ENCODE measurements around the gene LRRC8E. TPM values are rescaled to one million over a fixed set of nuclear protein-coding genes. Genes with fewer than 3 reads are reported as not detected.
A peak's percentile ranks its signal among the peaks of the same experiment; 100 is the strongest.

LRRC8E gene
- total and polyA plus RNA-seq, 3 donors from 2014 or later, result 0.79 to 1.4 (median 0.92) TPM

DNA sequence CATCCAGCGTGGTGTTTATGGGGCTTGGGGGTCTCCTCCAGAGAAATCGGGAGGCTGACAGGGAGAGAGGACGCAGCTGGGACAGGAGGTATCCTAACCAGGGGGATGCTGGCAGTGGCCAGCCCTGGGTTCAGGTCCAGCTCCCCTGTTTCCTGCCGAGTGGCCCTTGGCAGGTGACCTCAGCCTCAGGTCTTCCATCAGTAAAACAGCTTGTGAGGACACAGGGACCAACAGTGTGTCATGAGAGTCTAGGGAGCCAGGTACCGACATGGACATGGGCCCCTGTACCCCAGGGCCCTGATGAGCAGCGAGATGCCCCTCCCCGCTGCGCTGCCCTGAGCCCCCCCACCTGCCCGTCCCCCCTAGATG, 38.7 kb upstream of the LRRC8E start:
- no peaks in the 10 kb centered on the region for H3K27me3 ChIP-seq
- H3K4me1 ChIP-seq, result peaks cover 9% of the 10 kb centered on the region
- H3K4me3 ChIP-seq, result no peak overlapping the region
- intact Hi-C loops (cut with DNase I; ENCODE audit: low total_unique reads), result no loop called here
- H3K27ac ChIP-seq, result no peak overlapping the region
- DNase-seq, result no peak
- TF ChIP-seq POLR2A (IDR thresholded peaks at IDR 0.05), result no peak
- TF ChIP-seq, protein P1, sequence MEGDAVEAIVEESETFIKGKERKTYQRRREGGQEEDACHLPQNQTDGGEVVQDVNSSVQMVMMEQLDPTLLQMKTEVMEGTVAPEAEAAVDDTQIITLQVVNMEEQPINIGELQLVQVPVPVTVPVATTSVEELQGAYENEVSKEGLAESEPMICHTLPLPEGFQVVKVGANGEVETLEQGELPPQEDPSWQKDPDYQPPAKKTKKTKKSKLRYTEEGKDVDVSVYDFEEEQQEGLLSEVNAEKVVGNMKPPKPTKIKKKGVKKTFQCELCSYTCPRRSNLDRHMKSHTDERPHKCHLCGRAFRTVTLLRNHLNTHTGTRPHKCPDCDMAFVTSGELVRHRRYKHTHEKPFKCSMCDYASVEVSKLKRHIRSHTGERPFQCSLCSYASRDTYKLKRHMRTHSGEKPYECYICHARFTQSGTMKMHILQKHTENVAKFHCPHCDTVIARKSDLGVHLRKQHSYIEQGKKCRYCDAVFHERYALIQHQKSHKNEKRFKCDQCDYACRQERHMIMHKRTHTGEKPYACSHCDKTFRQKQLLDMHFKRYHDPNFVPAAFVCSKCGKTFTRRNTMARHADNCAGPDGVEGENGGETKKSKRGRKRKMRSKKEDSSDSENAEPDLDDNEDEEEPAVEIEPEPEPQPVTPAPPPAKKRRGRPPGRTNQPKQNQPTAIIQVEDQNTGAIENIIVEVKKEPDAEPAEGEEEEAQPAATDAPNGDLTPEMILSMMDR (IDR thresholded peaks at IDR 0.05), result no peak
- no peaks in the 10 kb centered on the region for H3K9me3 ChIP-seq
- no peaks in the 10 kb centered on the region for H3K36me3 ChIP-seq (ENCODE audit: low read depth, missing control alignments)
- 93% methylated on average over 5 of the region's 9 CpGs; no CpG with 5 or more reads in 1 of the 2 donors for WGBS, 2 donors

DNA sequence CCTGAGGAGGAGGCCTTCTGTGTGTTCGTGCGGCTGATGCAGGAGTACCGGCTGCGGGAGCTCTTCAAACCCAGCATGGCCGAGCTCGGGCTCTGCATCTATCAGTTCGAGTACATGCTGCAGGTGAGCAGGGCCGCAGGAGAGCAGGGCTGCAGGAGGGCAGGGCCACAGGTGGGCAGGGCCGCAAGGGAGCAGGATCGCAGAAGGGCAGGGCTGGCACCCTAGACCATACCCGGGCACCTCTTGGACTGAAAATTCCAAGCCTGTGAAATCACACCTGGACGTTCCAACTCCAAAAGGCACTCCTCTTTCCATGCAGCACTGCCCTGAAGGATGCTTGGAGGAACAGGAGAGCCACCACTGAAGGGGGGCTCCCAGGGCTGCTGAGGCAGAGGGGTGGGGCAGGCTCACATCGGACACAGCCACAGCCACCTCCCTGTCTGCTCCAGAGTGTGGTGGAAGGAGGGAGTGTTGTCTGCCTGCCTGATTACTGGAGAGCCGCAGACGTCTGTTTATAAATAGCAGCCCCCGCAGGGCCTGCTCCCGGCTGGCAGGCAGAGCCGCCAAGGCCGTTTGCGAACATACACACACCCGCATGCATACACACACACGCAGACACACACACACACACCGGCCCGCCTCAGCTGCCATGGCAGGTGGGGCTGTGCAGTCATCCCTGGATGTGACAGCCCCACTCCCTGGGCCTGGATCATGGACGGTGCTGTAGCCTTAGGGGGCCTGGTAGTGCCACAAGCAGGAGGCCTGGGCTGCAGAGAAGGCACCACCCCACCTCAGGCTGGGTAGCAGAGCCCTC, 38.1 kb upstream of the LRRC8E start:
- Histone ChIP-seq H3K27ac (no peak overlapping the region), H3K36me3 (ENCODE audit: low read depth, missing control alignments) (no peaks in the 10 kb centered on the region), H3K4me3 (no peak overlapping the region), H3K27me3 (no peaks in the 10 kb centered on the region), H3K9me3 (no peaks in the 10 kb centered on the region), H3K4me1 (peaks cover 9% of the 10 kb centered on the region)
- intact Hi-C loops (cut with DNase I; ENCODE audit: low total_unique reads), result no loop called here
- peak; percentile 33 for DNase-seq
- WGBS, 2 donors, result 60 to 65% methylated on average over 8 to 24 of the region's 25 CpGs
- TF ChIP-seq, protein P1 (IDR thresholded peaks at IDR 0.05), result no peak
- TF ChIP-seq POLR2A (IDR thresholded peaks at IDR 0.05), result no peak

- DNase-seq, result no peak
- TF ChIP-seq, protein P1 (IDR thresholded peaks at IDR 0.05), result no peak
- TF ChIP-seq POLR2A (IDR thresholded peaks at IDR 0.05), result no peak
- Histone ChIP-seq H3K9me3 (no peaks in the 10 kb centered on the region), H3K4me1 (peaks cover 9% of the 10 kb centered on the region), H3K27me3 (no peaks in the 10 kb centered on the region), H3K27ac (no peak overlapping the region), H3K4me3 (no peak overlapping the region), H3K36me3 (ENCODE audit: low read depth, missing control alignments) (no peaks in the 10 kb centered on the region)
- 92 to 97% methylated on average over 8 to 15 of the region's 19 CpGs for WGBS, 2 donors
- intact Hi-C loops (cut with DNase I; ENCODE audit: low total_unique reads), result no loop called here
Observed at GRCh38 chr19:7850945-7851622, 37.2 kb upstream of the LRRC8E start.

GRCh38 chr19:7851623-7852500, 36.4 kb upstream of the LRRC8E start:
- TF ChIP-seq, protein P1 (IDR thresholded peaks at IDR 0.05), result no peak
- no peak for TF ChIP-seq POLR2A (IDR thresholded peaks at IDR 0.05)
- peaks cover 9% of the 10 kb centered on the region for H3K4me1 ChIP-seq
- intact Hi-C loops (cut with DNase I; ENCODE audit: low total_unique reads), result no loop called here
- H3K36me3 ChIP-seq (ENCODE audit: low read depth, missing control alignments), result no peaks in the 10 kb centered on the region
- 78 to 81% methylated on average over 25 to 26 of the region's 26 CpGs for WGBS, 2 donors
- H3K27ac ChIP-seq, result no peak overlapping the region
- DNase-seq, result no peak
- no peak overlapping the region for H3K4me3 ChIP-seq
- H3K27me3 ChIP-seq, result no peaks in the 10 kb centered on the region
- H3K9me3 ChIP-seq, result no peaks in the 10 kb centered on the region
